Gastroesophageal sphincter (tissue), 4 donors: ENCODE data around the gene EXOC3L2. TPM values are rescaled to one million over a fixed set of nuclear protein-coding genes. Genes with fewer than 3 reads are reported as not detected.

Experiments
- ATAC-seq: fragments of 150-250 bp; one replicate; pipeline ENCODE4 v1.9.1; 2016; ENCODE audit warnings: mild to moderate bottlenecking, moderate library complexity
- H3K27ac ChIP-seq, 4 donors: fragments of 200-600 bp; sonication (generic) in 3 of 4; 1 replicate in 3 of 4; 2 replicates in 1 of 4; pipeline ENCODE4 v1.5.1; 2016 to 2019
- H3K27me3 ChIP-seq: fragments of 200-600 bp; sonication (generic); one replicate; pipeline ENCODE4 v1.5.1; 2019
- H3K36me3 ChIP-seq, 2 donors: fragments of 200-600 bp; sonication (generic); one replicate each; pipeline ENCODE4 v1.5.1; 2019; ENCODE audit warnings: control low read depth in 1 of 2
- H3K4me1 ChIP-seq, 3 donors: fragments of 200-600 bp; sonication (generic); 1 replicate in 2 of 3; 2 replicates in 1 of 3; pipeline ENCODE4 v1.5.1; 2016 to 2019; ENCODE audit warnings: control low read depth in 2 of 3
- H3K4me3 ChIP-seq, 2 donors: fragments of 200-600 bp; sonication (generic); one replicate each; pipeline ENCODE4 v1.5.1; 2019; ENCODE audit warnings: mild to moderate bottlenecking in 1 of 2, moderate library complexity in 1 of 2
- H3K9me3 ChIP-seq, 3 donors: fragments of 200-600 bp; sonication (generic); one replicate each; pipeline ENCODE4 v1.5.1; 2017 to 2019; ENCODE audit warnings: control low read depth in 2 of 3
- CTCF ChIP-seq, 4 experiments: fragments of 200-600 bp in 2 of 4; fragments of 450-650 bp in 2 of 4; sonication (generic) in 1 of 4; IDR thresholded peaks; one replicate each; pipeline ENCODE4 v1.5.1; 2017 to 2019; ENCODE audit warnings: antibody characterized with exemption in 4 of 4, mild to moderate bottlenecking in 2 of 4, moderate library complexity in 2 of 4
- EP300 ChIP-seq: sonication (generic); formaldehyde crosslinking; IDR thresholded peaks from one replicate; pipeline ENCODE4 v1.6.1; 2017; ENCODE audit warnings: antibody characterized with exemption, mild to moderate bottlenecking
- POLR2A ChIP-seq, 2 donors: fragments of 450-650 bp; IDR thresholded peaks; one replicate each; pipeline ENCODE4 v1.6.1; 2017; ENCODE audit warnings: antibody characterized with exemption in 2 of 2, mild to moderate bottlenecking in 2 of 2, moderate library complexity in 1 of 2
- POLR2AphosphoS5 ChIP-seq: sonication (generic); formaldehyde crosslinking; IDR thresholded peaks from one replicate; pipeline ENCODE4 v1.6.1; 2017; ENCODE audit warnings: antibody characterized with exemption
- WGBS, 2 donors: methylation state at CpG; one replicate each; pipeline ENCODE4 v1.1.5; 2018; ENCODE audit warnings: low coverage in 1 of 2; 5-methylcytosine and 5-hydroxymethylcytosine counted together
- total RNA-seq, 4 donors: library from RNA; depleted of rRNA; stranded (reverse); fragments of >200 nt; gene quantifications; one replicate each; pipeline ENCODE4 v1.1.0, GENCODE V29; 2016

EXOC3L2 gene
- total RNA-seq, 4 donors from 2014 or later, result 1.2 to 2.9 (median 2.0) TPM

- peaks cover 0 to 37% of the 10 kb centered on the region in 2 donors for H3K36me3 ChIP-seq
- no peak overlapping the region for H3K4me3 ChIP-seq
- no peaks in the 10 kb centered on the region for H3K27me3 ChIP-seq
- no peak for TF ChIP-seq CTCF (IDR thresholded peaks at IDR 0.05)
- TF ChIP-seq EP300, result no peak
- TF ChIP-seq POLR2AphosphoS5, result no peak
- TF ChIP-seq POLR2A (IDR thresholded peaks at IDR 0.05), result no peak
- H3K9me3 ChIP-seq, result no peaks in the 10 kb centered on the region
- no peak for ATAC-seq
- H3K27ac ChIP-seq, result no peak overlapping the region
- peaks cover 0 to 22% (median 4%) of the 10 kb centered on the region in 3 donors for H3K4me1 ChIP-seq
- WGBS, 2 donors, result 100% methylated on average over 1 of the region's 19 CpGs; no CpG with 5 or more reads in 1 of the 2 donors
Measured at GRCh38 chr19:45258862-45259261, 13.7 kb upstream of the EXOC3L2 start.

DNA sequence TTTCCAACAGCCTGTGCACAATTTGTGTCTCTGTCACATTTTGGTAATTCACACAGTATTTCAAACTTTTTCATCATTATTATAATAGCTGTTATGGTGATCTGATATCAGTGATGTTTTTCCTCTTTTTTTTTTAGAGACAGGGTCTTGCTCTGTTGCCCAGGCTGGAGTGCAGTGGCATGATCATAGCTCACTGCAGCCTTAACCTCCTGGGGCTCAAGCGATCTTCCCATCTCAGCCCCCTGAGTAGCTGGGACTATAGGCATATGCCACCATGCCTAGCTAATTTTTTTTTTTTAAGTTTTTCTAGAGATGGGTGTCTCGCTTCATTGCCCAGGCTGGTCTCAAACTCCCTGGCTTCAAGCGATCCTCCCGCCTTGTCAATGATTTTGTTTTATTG is 11.6 kb upstream of the EXOC3L2 start:
- Histone ChIP-seq H3K4me3 (no peak overlapping the region), H3K4me1 (peaks cover 3 to 42% (median 20%) of the 10 kb centered on the region in 3 donors), H3K36me3 (peaks cover 0 to 24% of the 10 kb centered on the region in 2 donors), H3K27me3 (no peaks in the 10 kb centered on the region), H3K27ac (no peak overlapping the region), H3K9me3 (no peaks in the 10 kb centered on the region)
- no peak for ATAC-seq
- TF ChIP-seq CTCF (IDR thresholded peaks at IDR 0.05), result no peak
- TF ChIP-seq POLR2AphosphoS5, result no peak
- TF ChIP-seq POLR2A (IDR thresholded peaks at IDR 0.05), result no peak
- no peak for TF ChIP-seq EP300
- WGBS, 2 donors, result 98 to 100% methylated on average over 2 to 4 of the region's 4 CpGs

DNA sequence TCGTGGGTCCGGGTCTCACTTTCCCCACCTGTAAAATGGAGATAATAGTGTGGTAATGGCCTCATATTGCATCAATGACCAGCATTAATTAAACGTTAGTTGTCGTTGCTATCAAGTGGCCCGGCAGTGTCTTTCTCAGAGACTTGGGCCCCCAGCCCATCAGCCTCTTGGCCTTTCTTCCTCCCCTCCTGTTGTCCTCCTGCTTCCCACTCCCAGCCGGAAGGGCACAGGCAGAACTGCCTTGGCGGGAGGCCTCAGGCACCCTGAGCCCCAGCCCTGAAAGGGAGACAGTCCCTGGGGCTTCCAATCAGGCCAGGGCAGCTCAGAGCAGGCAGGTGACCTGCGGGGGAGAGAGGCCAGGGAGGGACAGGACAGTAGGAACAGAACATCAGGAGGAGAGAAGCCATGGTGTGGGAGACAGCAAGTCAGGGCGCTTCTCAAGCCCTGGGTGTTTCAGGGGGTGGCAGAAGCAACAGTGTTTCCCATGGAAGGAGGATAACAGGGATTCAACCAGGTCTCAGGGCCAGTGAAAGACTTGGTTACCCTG is 10.5 kb upstream of the EXOC3L2 start:
- WGBS, 2 donors, result 81 to 96% methylated on average over 6 of the region's 9 CpGs
- Histone ChIP-seq H3K4me1 (peaks cover 3 to 45% (median 20%) of the 10 kb centered on the region in 3 donors), H3K9me3 (no peaks in the 10 kb centered on the region), H3K27me3 (no peaks in the 10 kb centered on the region), H3K4me3 (no peak overlapping the region), H3K27ac (no peak overlapping the region), H3K36me3 (peaks cover 0 to 20% of the 10 kb centered on the region in 2 donors)
- TF ChIP-seq EP300, result no peak
- TF ChIP-seq POLR2A (IDR thresholded peaks at IDR 0.05), result no peak
- TF ChIP-seq CTCF (IDR thresholded peaks at IDR 0.05), result no peak
- no peak for TF ChIP-seq POLR2AphosphoS5
- ATAC-seq, result no peak

GRCh38 chr19:45254044-45254531 is 8.9 kb upstream of the EXOC3L2 start:
- peak in 2 of 4 experiments; percentile 10 to 12 for TF ChIP-seq CTCF (IDR thresholded peaks at IDR 0.05)
- TF ChIP-seq POLR2A (IDR thresholded peaks at IDR 0.05), result no peak
- no peak overlapping the region for H3K4me3 ChIP-seq
- no peaks in the 10 kb centered on the region for H3K27me3 ChIP-seq
- peaks cover 0 to 7% of the 10 kb centered on the region in 2 donors for H3K36me3 ChIP-seq
- WGBS, 2 donors, result no CpG with 5 or more reads among the region's 11 CpGs
- peaks cover 3 to 55% (median 25%) of the 10 kb centered on the region in 3 donors for H3K4me1 ChIP-seq
- no peaks in the 10 kb centered on the region for H3K9me3 ChIP-seq
- no peak for ATAC-seq
- no peak overlapping the region for H3K27ac ChIP-seq

GRCh38 chr19:45253396-45254027 is 8.3 kb upstream of the EXOC3L2 start:
- Histone ChIP-seq H3K27me3 (no peaks in the 10 kb centered on the region), H3K9me3 (no peaks in the 10 kb centered on the region), H3K36me3 (peaks cover 0 to 1% of the 10 kb centered on the region in 2 donors), H3K4me1 (peaks cover 3 to 61% (median 25%) of the 10 kb centered on the region in 3 donors), H3K4me3 (no peak overlapping the region), H3K27ac (no peak overlapping the region)
- 58 to 60% methylated on average over 1 to 4 of the region's 12 CpGs for WGBS, 2 donors
- TF ChIP-seq POLR2AphosphoS5 (no peak), POLR2A (IDR thresholded peaks at IDR 0.05) (no peak), EP300 (no peak), CTCF (IDR thresholded peaks at IDR 0.05) (no peak)
- ATAC-seq, result no peak
